EL (cell line): ENCODE results near the gene PKIG.
"Not testable (repeated sequence)": the region's sequence is repeated elsewhere in the genome, so short reads cannot be mapped to it uniquely, and the experiment has no call there.

ENCODE experiments used
- DNase-seq: peaks from one replicate; pipeline ENCODE4 v3.0.0-alpha.2; 2016

The PKIG gene

GRCh38 chr20:44572551-44573500 is 9.6 kb upstream of the PKIG start:
- DNase-seq: peak; percentile 93

DNA sequence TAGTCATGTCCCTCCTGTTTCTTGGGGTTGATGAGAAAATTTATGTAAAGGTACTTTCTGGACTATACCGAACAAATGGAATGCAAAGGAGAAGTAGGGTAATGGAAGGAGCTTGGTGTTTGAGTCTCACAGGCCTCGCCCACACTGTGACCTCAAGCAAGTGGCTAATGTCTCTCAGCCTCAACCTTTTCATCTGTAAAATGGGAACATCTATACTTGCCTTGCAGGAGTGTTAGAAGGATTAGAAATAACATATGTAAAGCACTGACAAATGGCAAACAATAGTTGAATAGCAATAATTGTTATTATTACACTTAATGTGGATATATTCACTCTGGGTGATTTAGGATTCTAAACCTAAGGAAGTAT is 8.9 kb upstream of the PKIG start:
- DNase-seq: no peak

DNA sequence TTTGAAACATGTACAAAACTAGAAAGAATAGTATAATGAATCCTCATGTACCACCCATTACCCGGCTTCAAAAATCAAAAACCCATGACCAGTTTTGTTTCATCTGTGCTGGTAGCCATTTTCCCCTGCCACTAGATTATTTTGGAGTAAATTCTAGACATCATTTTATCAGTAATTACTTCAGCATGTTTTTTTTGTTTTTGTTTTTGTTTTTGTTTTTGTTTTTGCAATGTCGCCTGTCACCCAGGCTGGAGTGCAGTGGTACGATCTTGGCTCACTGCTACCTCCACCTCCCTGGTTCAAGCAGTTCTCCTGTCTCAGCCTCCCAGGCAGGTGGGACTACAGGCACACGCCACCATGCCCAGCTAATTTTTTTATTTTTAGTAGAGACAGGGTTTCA is 8.0 kb upstream of the PKIG start:
- DNase-seq: no peak

- DNase-seq: peak; percentile 68
These were observed 6.1 kb upstream of the PKIG start for GRCh38 chr20:44576297-44576696.

- DNase-seq: no peak
These were observed 2.9 kb upstream of the PKIG start for GRCh38 chr20:44579313-44580081.

- no peak for DNase-seq
These were observed 1.7 kb upstream of the PKIG start for GRCh38 chr20:44580581-44581268.

GRCh38 chr20:44581515-44581914 is 864 bp upstream of the PKIG start:
- DNase-seq: no peak

DNA sequence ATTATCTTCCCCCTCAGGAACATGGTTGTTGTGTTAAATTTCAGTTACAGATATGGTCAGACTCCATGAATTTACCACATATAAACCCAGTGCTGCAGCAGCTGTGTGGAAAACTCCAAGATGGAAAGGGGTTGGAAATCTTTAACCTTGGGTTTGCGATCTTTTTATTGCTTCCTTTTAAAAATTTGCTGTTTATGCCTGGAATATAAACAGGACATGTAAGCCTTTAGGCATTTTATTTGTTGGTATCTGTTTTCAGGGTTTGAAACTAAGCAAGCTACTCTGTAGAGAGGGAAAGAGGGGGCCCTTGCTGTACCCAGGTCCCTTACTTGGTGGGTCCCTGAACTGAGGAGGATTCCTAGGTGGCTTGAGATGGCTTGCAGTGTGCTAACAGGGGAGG is 778 bp downstream of the PKIG start:
- DNase-seq: no peak

DNA sequence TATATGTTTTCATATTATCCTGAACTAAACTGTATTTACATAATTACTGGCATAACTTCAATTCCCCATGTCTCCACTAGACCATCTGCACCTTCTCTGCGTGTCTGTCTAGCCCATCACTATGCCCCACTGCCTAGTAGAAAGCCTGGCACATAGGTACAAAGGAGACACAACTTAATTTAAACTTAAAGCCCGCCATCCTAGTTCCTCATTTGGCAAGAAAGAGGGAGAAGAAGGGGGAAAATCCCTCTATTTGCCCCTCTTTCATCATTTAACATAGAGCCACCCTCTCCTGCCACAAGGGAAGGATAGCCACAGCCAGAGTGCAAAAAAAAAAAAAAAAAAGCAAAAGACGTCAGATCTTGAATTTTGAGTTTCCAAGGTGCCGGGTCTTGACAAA is 1.8 kb downstream of the PKIG start:
- no peak for DNase-seq

GRCh38 chr20:44585057-44585963 is 2.9 kb downstream of the PKIG start:
- DNase-seq: no peak

DNA sequence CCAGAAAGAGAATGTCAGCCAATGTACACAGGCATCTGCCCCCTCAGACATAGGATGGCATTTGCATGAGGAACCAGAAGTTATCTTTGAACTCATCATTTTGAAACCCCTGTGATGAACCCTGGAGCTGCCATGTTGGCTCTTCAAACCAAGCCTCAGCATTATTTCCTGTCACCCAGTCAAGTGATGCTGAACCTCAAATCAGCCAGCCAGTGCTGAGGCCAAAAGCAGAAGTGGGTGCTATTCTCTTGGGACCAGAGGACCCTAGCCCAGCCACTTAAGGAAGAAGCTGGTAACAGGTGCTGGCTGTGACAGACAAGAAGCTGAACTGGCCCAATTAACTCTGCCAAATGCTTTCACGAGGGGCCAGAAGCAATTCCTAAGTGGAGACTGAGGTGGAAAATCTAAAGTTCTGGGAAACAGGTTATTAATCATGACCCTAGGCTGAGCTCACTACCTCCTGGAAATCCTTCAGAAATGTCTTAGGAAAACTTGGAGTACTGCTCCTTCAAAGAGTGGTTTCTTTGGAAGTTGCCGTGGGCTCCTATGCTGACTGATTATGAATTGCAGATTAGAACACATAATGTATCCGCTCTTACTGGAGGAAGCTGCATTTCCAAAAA is 4.0 kb downstream of the PKIG start:
- no peak for DNase-seq

DNA sequence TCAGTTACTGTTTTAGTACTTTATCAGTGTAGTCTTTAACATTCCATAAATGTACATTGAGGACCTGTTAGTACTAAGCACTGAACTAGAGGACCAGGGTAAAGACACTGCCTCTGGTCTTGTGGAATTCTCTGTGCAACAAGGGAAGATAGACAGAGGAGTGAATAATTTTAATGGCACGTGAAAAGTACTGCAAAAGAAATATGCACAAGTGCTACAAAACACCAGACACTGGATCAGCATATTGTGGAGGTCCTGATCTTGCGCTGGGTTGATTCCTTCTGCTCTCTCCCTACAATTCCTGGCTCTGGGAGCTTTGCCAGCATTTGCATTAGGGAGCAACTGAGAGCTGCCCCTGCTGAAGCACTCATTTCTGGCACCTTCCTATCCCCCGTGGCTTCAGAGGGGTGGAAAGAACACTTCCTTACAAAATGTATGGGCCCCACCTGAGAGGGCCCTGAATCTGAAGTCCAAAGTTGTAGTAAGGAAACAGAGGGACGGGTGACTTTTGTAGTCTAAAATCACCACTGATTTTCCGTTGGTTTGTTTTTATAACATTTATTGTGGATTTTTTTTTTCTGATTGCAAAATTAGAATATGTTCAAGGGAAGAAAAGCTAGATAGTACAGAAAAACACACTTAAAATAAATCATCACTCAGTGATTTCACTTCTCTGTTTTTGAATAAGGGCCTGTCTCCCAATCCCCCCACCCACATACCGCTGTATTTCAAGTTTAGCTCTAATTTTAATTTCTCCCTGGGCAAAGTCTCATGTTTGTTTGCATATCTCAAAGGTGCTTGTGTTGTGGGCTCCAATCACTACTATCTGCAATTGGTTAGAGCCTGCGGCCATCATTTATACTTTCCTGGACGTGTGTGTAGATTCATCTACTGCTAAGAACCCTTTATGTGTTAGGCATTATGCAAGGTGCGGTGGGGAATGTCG is 4.9 kb downstream of the PKIG start:
- DNase-seq: peak; percentile 57

DNA sequence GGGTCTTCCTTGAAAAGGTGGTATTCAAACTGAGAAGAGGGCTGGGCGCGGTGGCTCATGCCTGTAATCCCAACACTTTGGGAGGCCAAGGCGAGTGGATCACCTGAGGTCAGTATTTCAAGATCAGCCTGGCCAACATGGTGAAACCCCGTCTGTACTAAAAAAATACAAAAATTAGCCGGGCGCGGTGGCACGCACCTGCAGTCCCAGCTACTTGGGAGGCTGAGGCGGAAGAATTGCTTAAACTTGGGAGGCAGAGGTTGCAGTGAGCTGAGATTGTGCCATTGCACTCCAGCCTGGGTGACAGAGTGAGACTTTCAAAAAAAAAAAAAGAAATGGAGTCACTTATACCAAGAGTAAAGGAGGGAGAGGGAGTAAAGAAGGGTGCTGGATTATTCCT is 5.9 kb downstream of the PKIG start:
- not testable (repeated sequence) for DNase-seq

DNA sequence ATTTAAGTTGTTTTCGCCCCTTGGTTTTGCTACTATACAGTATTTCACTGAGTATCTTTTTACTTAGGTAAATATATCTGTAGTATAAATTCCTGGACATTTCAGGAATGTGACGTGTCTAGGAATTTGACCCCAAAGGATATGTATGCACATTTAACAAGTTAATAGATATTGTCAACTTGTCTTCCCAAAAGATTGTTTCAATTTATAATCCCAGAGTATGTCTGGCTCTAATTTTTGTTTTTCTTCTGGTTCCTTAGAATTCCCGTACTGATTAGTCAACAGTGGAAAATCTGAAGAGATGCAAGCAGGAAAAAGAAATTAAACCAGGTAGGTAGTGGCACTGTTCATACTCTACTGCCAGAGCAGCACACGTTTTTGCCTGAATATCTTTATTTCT is 7.2 kb downstream of the PKIG start:
- no peak for DNase-seq

- DNase-seq: no peak
These were observed 8.8 kb downstream of the PKIG start for GRCh38 chr20:44590980-44591778.

DNA sequence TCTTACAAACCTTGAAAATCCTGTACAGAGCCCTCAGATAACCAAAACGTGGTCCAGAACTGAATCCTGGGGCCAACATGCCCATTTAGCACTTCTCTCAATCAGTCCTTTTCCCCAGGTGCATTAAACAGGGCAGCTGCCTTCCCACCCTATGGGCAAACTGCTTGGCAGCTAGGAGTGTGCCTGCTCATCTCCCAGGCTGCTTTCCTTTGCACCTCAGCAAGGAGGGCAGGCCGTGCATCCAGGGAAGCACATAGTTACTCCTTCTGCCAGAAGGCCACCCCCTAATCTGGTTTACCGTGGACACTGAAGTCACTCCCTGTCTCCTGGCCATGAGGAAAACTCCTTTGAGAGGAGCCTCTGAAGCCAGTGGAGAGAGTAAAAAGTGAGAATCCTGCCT is 10.0 kb downstream of the PKIG start:
- no peak for DNase-seq

DNA sequence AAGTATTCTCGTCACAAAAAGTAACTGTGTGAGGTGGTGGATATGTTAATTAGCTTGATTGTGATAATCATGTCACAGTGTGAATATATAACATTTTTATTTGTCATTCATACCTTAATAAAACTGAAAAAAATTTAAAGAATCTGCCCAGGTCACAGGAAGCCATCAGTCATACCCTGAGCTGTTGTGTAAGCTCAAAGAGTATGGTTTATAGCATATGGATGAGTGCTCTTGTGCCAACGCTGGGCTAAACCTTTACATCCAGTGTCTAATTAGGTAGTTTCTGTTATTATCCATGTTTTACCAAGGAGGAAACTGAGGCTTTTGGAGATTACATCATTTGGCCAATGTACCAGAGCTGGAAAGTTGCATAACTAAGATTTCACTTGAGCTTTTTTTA is 11.4 kb downstream of the PKIG start:
- DNase-seq: no peak

- peak; percentile 78 for DNase-seq
These were observed 12.4 kb downstream of the PKIG start for GRCh38 chr20:44594730-44595129.

GRCh38 chr20:44596010-44596409 is 13.6 kb downstream of the PKIG start:
- no peak for DNase-seq

DNA sequence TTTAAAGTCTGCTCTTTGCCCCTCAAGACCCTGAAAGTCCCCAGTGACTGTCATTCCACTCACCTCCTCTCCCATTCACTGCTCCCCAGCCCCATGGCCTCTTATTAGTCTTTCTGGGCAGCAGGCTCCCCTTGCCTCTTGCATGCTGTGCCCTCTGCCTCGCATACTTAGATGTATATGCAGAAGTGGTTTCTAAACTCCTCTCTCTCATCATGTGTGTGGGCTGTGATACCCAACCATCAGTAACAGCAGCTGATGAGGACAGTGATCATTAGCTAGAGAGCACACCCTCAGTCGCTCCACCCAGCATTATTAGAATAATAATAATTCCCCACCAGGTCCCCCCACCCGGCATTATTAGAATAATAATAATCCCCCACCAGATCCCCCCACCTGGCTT is 14.5 kb downstream of the PKIG start:
- no peak for DNase-seq
